ENCODE data around the gene LRP1B. TPM values are rescaled to one million over a fixed set of nuclear protein-coding genes. Genes with fewer than 3 reads are reported as not detected.

The LRP1B gene
- total RNA-seq, 2 donors from 2014 or later: 0.79 to 1.8 TPM

GRCh38 chr2:141331127-141331526 lies 799.7 kb downstream of the LRP1B start:
- no peaks in the 10 kb centered on the region for H3K4me1 Mint-ChIP-seq
- 92% methylated on average over 1 of the region's 1 CpG; no CpG with 5 or more reads in 1 of the 2 experiments for WGBS, 2 experiments (ENCODE audit: insufficient coverage in 1 of 2, insufficient read length in 1 of 2)
- H3K36me3 ChIP-seq (ENCODE audit: control insufficient read depth, insufficient read depth, low read length): no peaks in the 10 kb centered on the region
- no peaks in the 10 kb centered on the region for H3K9me3 Mint-ChIP-seq
- no peak overlapping the region for H3K9ac ChIP-seq (ENCODE audit: extremely low read depth, low read length, poor library complexity, severe bottlenecking)
- no peak overlapping the region for H3K4me3 Mint-ChIP-seq
- no peaks in the 10 kb centered on the region for H3K36me3 Mint-ChIP-seq (ENCODE audit: low read depth)
- no peaks in the 10 kb centered on the region for H3K27me3 ChIP-seq (ENCODE audit: control insufficient read depth, insufficient read depth, low read length, poor library complexity, severe bottlenecking)
- no peaks in the 10 kb centered on the region for H3K4me1 ChIP-seq (ENCODE audit: control insufficient read depth, insufficient read depth, low read length)
- DNase-seq: no peak
- no peaks in the 10 kb centered on the region for H3K9me3 ChIP-seq (ENCODE audit: control insufficient read depth, low read length)
- H3K4me3 ChIP-seq (ENCODE audit: low read length): no peak overlapping the region
- no peaks in the 10 kb centered on the region for H3K27me3 Mint-ChIP-seq (ENCODE audit: insufficient read depth)
- H3K27ac Mint-ChIP-seq: no peak overlapping the region
- no peak overlapping the region for H3K27ac ChIP-seq (ENCODE audit: low read depth, low read length)
- no peak for TF ChIP-seq CTCF (conservative IDR thresholded peaks at IDR 0.05)

- TF ChIP-seq CTCF (conservative IDR thresholded peaks at IDR 0.05): no peak
- H3K4me3 Mint-ChIP-seq: no peak overlapping the region
- no peaks in the 10 kb centered on the region for H3K27me3 Mint-ChIP-seq (ENCODE audit: insufficient read depth)
- H3K36me3 Mint-ChIP-seq (ENCODE audit: low read depth): no peaks in the 10 kb centered on the region
- no peaks in the 10 kb centered on the region for H3K36me3 ChIP-seq (ENCODE audit: control insufficient read depth, insufficient read depth, low read length)
- DNase-seq: no peak
- no peak overlapping the region for H3K4me3 ChIP-seq (ENCODE audit: low read length)
- no peaks in the 10 kb centered on the region for H3K27me3 ChIP-seq (ENCODE audit: control insufficient read depth, insufficient read depth, low read length, poor library complexity, severe bottlenecking)
- H3K9me3 Mint-ChIP-seq: no peaks in the 10 kb centered on the region
- no peaks in the 10 kb centered on the region for H3K4me1 Mint-ChIP-seq
- H3K4me1 ChIP-seq (ENCODE audit: control insufficient read depth, insufficient read depth, low read length): no peaks in the 10 kb centered on the region
- 83% methylated on average over 1 of the region's 1 CpG; no CpG with 5 or more reads in 1 of the 2 experiments for WGBS, 2 experiments (ENCODE audit: insufficient coverage in 1 of 2, insufficient read length in 1 of 2)
- H3K27ac ChIP-seq (ENCODE audit: low read depth, low read length): no peak overlapping the region
- no peak overlapping the region for H3K27ac Mint-ChIP-seq
- no peaks in the 10 kb centered on the region for H3K9me3 ChIP-seq (ENCODE audit: control insufficient read depth, low read length)
- H3K9ac ChIP-seq (ENCODE audit: extremely low read depth, low read length, poor library complexity, severe bottlenecking): no peak overlapping the region
Measured at GRCh38 chr2:141329964-141330363, 800.9 kb downstream of the LRP1B start.

- no peak overlapping the region for H3K4me3 ChIP-seq (ENCODE audit: low read length)
- Mint-ChIP-seq H3K36me3 (ENCODE audit: low read depth) (no peaks in the 10 kb centered on the region), H3K4me3 (no peak overlapping the region), H3K9me3 (no peaks in the 10 kb centered on the region), H3K27ac (no peak overlapping the region), H3K4me1 (no peaks in the 10 kb centered on the region), H3K27me3 (ENCODE audit: insufficient read depth) (no peaks in the 10 kb centered on the region)
- no peaks in the 10 kb centered on the region for H3K27me3 ChIP-seq (ENCODE audit: control insufficient read depth, insufficient read depth, low read length, poor library complexity, severe bottlenecking)
- H3K9me3 ChIP-seq (ENCODE audit: control insufficient read depth, low read length): no peaks in the 10 kb centered on the region
- H3K36me3 ChIP-seq (ENCODE audit: control insufficient read depth, insufficient read depth, low read length): no peaks in the 10 kb centered on the region
- H3K9ac ChIP-seq (ENCODE audit: extremely low read depth, low read length, poor library complexity, severe bottlenecking): no peak overlapping the region
- TF ChIP-seq CTCF (conservative IDR thresholded peaks at IDR 0.05): no peak
- DNase-seq: no peak
- H3K4me1 ChIP-seq (ENCODE audit: control insufficient read depth, insufficient read depth, low read length): no peaks in the 10 kb centered on the region
- H3K27ac ChIP-seq (ENCODE audit: low read depth, low read length): no peak overlapping the region
- WGBS, 2 experiments (ENCODE audit: insufficient coverage in 1 of 2, insufficient read length in 1 of 2): 86 to 100% methylated on average over 1 to 2 of the region's 2 CpGs
Measured at GRCh38 chr2:141323571-141323970, 807.2 kb downstream of the LRP1B start.
